ENCODE measurements around the gene EGFR.

The EGFR gene

DNA sequence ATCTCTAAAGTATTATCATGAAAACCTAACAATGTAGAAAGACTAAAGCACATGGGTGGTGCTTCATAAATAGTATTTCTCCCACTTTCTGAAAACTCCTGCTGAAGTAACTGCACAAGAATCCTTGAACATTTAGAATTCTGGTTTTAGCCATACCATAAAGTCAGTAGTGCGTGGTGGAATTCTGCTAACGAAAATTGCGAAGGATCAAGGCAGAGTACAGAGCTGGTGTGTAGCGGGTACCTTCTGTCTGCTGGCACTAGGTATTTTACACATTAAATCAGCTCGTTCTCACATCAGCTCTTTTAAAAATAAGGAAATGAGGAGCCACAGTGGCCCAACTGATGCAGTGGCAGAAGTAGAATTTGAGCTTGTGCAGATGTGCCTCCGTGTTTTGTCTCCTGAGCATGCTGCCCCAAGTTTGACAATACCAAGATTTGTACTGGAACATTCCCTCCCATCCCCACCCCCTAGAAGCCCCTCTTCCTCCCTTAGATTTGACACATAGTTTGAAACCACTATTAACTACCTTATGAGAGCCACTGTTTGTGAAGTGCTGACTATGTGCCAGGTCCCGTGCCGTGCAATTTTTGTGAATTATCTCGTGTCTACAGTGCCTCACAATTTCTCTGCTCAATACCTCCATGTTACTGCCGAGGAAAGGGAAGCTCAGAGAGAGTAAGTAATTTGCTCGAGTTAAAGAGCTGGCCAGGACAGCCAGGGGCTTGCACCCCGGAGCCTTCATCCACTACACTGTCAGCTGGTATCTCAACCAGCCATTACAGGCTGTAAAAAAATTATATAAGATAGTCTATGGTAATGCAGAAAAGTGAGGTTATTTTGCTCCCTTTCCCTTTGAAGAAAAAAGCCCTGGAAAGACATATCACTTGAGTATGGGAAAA lies 66.9 kb downstream of the EGFR start:
- no peak for DNase-seq

DNA sequence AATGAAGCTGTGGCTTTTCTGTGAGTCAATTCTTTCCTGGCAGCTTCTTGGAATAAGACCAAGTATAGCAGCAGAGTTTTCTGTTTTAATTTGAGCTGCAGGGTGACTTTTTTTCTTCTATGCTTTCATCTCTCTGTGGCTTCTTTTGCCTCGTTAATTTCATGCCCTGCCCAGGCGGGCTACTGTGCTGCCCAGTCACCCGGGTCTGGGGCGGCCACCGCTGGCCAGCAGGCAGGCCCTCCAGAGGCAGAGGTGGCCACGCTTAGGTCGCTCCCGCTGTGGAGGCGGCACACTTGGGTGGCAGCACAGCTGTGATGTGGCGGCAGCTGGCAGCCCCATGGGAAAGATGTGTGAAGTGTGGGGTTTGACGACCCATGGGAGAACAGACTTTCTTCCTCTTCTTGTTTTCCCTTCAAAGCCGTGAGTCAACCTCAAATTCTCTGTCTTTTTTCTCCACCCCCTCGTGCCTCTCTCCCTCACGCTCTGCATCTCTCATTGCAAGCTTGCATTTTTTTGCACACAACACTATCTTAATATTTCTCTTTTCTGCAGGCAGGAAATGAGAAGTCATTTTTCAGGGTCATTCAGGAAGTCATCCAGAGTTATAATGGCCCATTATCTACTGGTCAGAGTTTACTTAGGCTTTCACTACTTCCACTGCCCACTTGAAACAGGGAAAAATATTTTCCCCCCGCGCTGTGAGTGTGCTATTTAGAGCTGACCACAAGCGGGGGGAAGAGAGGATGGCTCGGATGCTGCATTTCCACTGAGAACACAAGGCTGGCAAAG lies 67.8 kb downstream of the EGFR start:
- DNase-seq, result no peak

GRCh38 chr7:55087521-55087961 lies 68.7 kb downstream of the EGFR start:
- DNase-seq, result no peak

DNA sequence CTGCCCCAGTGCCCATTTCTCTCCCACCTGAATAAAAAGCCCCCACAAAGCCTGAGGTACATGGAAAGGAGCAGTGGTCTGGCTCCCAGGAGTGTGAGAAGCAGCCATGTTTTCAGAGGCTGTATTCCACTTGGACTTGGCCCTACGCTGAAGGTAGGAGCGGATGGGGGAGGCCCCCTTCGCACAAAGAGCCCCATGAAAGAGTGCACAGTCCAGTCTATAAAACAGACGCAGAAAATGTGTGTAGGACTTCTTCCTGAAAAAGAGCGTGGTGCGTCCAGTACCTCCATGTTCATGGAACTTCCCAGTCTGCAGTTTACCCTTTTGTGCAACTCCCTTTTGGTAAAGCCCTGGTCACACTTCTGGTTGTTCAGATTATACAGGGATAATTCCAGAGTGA lies 69.3 kb downstream of the EGFR start:
- no peak for DNase-seq

DNA sequence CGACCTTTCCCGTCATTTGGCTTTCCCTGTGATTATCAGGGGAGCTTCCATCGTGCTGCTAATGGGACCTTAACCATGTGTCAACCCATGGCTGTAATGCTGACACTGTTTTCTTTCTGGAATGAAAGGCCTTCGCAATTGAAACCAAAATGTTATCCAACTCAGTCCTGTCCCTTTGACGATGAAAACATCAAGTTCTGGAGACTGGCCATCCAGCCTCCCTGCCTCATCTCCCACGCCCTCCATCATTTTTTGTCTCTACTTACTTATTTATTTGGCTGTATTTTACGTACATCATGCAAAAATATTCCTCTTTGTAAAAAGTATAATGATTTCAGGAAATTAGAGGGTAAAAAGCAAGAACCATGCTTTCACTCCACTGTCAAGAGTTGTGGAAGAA lies 69.8 kb downstream of the EGFR start:
- no peak for DNase-seq

DNA sequence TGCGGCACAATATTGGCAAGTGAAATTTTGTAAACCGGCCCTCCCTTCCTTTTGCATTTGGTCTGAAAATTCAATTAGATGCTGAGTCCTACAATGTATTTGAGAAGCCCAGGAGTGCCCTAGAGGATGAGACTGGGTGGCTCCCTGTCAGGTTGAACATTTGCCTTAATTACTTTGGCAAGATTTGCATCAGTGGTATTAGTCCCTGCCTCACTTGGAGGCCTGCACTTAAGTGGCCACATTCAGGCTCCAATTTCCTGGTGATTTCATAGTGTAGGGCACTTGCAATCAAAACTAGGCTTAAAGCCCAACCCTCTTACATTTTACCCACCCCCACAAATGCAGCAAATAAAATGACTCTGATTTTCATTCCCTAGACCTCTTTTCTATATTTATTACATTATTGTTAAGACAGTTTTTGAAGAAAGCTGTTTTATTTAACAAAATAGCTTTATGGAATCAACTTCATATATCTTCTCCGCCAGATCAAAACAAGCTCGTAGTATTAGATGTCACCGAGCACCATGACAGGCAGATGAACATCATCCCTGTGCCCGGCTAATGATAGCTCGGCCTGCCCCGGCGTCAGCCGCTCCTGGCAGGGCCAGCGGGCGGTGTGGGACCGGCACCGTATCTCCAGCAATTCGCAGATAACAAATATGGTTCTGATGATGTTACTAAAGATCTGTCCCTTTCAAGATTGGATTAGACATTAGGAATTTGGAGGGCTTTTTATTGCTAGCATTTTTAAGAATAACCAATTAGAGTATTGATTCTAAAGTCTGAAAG lies 73.6 kb downstream of the EGFR start:
- no peak for DNase-seq

DNA sequence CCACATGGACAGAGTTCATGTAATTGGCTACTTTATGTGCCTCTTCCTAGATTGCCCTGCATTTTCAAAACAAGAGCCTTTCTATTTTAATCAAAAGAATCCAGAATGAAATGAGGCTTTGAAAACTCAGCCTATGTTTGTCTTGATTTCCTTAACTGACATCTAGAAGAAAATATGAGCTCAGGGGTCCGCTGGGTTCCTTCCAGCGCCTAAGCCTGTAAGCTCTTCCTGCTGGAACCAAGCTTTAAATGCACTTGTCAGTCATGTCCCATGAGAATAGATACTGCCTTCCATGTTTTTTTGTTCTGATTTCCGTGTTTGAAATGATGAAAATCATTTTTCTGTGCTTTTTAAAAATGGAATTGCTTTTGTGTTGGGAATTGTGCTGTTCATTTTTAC lies 74.2 kb downstream of the EGFR start:
- no peak for DNase-seq

- no peak for DNase-seq
Observed at GRCh38 chr7:55093674-55094073, 74.9 kb downstream of the EGFR start.

DNA sequence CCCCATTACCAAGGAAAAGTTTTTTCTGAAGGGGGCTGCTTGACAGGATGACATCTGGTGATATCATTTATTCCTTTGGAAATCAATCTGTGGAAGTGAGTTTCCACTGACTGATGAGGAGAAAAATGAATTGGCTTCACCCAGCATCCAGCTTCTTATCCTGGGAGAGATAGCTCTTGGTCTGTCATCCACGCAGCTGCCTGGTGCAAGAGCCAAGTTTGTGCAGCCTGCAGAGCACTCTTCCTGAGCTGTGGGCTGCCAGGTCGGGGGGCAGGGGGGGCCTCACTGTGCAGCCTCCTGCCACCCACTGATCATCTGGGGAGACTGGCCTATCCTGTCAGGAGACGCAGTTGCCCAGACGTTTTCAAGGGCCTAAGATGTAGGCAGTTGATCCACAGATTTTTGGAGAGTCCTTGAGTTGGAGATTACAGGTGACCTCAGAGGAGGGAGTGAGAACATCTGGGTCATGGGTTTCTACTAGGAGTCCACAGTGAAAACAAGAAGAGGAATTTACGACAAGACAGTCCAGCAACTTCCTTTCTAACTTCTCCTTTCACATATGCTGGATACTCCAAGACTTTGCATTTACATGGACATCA lies 75.4 kb downstream of the EGFR start:
- no peak for DNase-seq

GRCh38 chr7:55095672-55096071 lies 76.9 kb downstream of the EGFR start:
- DNase-seq, result no peak

DNA sequence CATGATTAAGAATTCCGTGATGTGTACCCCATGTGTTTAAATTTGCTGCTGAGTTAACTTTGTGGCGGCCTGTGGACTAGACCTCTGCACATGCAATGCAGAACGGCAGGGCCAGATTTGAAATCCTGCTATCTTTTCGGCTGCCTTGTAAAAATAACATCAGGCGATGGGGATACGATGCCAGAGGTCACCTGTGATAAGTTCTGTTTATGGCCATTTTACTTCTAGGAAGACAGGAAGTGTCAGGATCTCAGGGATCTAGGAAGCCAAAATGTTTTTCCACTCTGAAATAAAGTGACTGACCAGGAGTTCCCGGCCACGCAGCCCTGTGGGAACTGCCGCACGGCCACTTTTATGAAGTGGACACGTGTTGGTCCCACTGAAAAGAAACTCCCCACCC lies 77.5 kb downstream of the EGFR start:
- no peak for DNase-seq

GRCh38 chr7:55097100-55097499 lies 78.3 kb downstream of the EGFR start:
- DNase-seq, result no peak

GRCh38 chr7:55099066-55099820 lies 80.4 kb downstream of the EGFR start:
- DNase-seq, result no peak

DNA sequence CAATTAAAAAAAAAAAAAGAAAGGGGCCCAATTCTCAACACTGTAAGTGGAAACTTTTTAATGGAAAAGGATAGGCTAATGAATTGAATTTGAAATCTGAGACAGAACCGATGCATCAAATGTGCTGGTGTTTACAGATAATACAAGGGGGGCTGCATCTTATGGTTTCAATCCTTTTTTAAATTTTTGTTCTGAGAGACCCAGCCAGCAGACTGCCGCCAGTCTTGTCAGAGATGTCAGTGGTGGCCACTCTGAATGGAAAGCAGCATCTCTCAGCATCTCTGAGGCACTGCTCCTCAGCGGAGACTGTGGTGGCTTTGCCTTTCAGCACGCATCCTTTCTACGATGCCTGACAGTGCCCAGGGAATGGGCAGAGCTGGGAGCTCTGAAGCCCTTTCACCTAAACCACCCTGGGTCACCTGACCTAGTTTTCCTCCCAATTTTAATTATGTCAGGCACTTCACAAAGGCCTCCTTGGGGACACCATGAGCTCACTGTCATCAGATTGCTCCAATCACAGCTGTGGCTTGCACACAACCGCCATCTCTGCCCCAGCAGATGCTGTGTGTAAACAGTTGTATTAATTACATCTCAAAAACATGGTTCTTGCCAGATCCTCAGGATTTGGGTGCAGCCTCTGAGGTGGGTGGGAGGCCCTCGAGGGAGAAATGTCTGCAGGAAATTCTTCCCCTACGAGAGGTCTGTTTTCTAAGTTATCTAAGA lies 81.2 kb downstream of the EGFR start:
- no peak for DNase-seq

- no peak for DNase-seq
Observed at GRCh38 chr7:55100544-55101327, 81.9 kb downstream of the EGFR start.

DNA sequence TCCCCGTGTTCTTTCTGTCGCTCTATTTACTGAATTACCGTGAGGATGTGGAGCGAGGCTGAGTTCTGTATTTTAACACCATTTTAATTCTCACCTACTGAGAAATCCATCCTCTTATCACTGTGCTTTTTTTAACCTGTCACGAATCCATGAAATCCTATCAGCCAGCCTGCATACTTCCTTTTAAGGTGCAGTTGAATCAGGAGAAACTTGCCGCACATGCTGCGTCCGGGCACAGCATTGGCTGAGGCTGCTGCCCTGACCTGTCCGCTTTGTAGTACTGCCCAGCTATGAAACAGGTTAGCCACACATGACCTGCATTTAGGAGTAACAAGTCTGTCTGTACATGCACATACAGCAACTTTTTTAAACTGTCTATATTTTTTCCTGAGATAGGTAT lies 82.5 kb downstream of the EGFR start:
- DNase-seq, result no peak

- DNase-seq, result no peak
Observed at GRCh38 chr7:55104123-55104522, 85.3 kb downstream of the EGFR start.

DNA sequence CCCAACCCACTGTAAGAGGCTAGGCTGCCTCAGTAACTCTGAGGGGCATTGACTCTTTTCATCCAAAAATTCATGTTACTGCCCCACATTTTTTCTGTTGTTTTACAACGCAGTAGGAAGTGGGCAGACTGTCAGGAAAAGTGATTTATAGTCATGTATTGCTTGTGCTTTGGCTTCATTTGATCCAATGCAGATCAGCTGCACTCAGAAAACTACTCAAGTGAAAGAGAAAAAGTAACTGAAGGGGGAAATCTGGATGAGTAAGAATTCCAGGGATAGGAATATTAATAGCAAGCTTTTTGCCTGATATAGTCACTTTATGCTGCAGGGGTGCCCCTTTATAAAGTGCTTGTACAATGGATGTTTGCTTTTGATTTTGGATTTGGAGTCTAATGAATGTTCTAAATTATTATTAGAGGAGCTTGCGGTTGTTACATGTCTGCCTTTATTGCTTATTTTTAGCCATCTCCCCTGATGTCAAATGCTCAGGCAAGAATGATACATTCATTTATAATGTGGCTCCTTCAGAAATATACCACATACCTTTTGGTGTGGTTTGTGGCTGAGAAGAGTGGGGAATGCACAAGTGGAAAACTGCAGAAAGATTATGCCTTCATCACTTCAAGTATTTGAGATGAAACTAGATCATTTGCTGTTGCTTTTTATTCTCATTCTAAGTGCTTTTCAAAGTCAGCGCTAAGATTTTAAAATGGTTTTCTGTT lies 86.1 kb downstream of the EGFR start:
- no peak for DNase-seq

DNA sequence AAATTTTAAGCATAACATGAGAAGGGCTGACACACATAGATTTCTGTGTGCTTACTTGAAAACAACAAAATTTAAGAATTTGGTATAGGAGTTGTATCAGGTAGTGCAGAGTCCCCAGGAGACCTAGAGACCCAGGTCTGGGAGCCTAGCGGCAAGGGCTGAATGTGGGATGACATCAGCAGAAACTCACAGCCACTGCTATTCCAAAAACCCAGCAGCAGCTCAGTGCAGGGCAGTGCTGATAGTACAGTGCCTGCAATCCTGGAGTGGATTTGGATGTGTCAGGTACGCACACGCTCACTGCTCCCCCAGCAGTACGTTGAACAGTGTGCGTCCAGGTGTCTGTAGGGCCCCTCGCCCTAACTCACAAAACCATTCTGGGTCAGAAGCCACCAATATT lies 87.1 kb downstream of the EGFR start:
- no peak for DNase-seq

GRCh38 chr7:55107946-55108345 lies 89.1 kb downstream of the EGFR start:
- DNase-seq, result no peak

Data from NCI-H524 treated with DMSO at 0.1 percent for 48 hours (cell line).